Prostate gland (tissue), 2 donors: ENCODE data around the gene KCNN3. TPM values are rescaled to one million over a fixed set of nuclear protein-coding genes. Genes with fewer than 3 reads are reported as not detected.

Experiments
- DNase-seq: peaks from one replicate; pipeline ENCODE4 v3.0.0-alpha.2; 2019; ENCODE audit warnings: low spot score
- H3K27ac ChIP-seq, 2 donors: fragments of 200-600 bp; sonication (generic); 2 replicates each; pipeline ENCODE4 v1.5.1; 2017 to 2019
- H3K27me3 ChIP-seq: fragments of 200-600 bp; sonication (generic); replicated peaks from 2 replicates; pipeline ENCODE4 v1.5.1; 2019; ENCODE audit not compliant: insufficient read depth
- H3K36me3 ChIP-seq, 2 donors: fragments of 200-600 bp; sonication (generic); 1 replicate in 1 of 2; 2 replicates in 1 of 2; pipeline versions ENCODE4 v1.5.1 to v1.8.1; 2017 to 2019
- H3K4me1 ChIP-seq: fragments of 200-600 bp; sonication (generic); replicated peaks from 2 replicates; pipeline ENCODE4 v1.5.1; 2019
- H3K4me3 ChIP-seq, 2 donors: fragments of 200-600 bp; sonication (generic); 2 replicates each; pipeline ENCODE4 v1.5.1; 2017 to 2019
- H3K9me3 ChIP-seq: fragments of 200-600 bp; sonication (generic); 2 replicates; pipeline ENCODE4 v1.5.1; 2017
- POLR2A ChIP-seq: fragments of 450-650 bp; IDR thresholded peaks from one replicate; pipeline ENCODE4 v1.6.1; 2016; ENCODE audit warnings: antibody characterized with exemption, mild to moderate bottlenecking
- POLR2AphosphoS5 ChIP-seq: sonication (generic); formaldehyde crosslinking; IDR thresholded peaks from one replicate; pipeline ENCODE4 v1.6.1; 2017; ENCODE audit warnings: antibody characterized with exemption
- WGBS: methylation state at CpG from one replicate; pipeline ENCODE4 v1.1.5; 2018; 5-methylcytosine and 5-hydroxymethylcytosine counted together
- intact Hi-C: fragments of 100-400 bp; cut with DNase I; formaldehyde crosslinking; loops from one replicate; pipeline ENCODE4 v1.14.2; 2022
- total RNA-seq, 2 donors: library from RNA; depleted of rRNA; stranded (reverse); fragments of >200 nt; gene quantifications; one replicate each; pipeline ENCODE4 v1.1.0, GENCODE V29; 2016
- TF ChIP-seq, protein P1 (sequence below), 4 experiments: fragments of 200-600 bp in 2 of 4; fragments of 450-650 bp in 2 of 4; sonication (generic) in 2 of 4; IDR thresholded peaks; 1 replicate in 3 of 4; 2 replicates in 1 of 4; pipeline ENCODE4 v1.5.1; 2016 to 2019; ENCODE audit warnings: antibody characterized with exemption in 4 of 4, mild to moderate bottlenecking in 2 of 4, moderate library complexity in 2 of 4

KCNN3 gene
- total RNA-seq, 2 donors from 2014 or later = 1.2 to 3.0 TPM

DNA sequence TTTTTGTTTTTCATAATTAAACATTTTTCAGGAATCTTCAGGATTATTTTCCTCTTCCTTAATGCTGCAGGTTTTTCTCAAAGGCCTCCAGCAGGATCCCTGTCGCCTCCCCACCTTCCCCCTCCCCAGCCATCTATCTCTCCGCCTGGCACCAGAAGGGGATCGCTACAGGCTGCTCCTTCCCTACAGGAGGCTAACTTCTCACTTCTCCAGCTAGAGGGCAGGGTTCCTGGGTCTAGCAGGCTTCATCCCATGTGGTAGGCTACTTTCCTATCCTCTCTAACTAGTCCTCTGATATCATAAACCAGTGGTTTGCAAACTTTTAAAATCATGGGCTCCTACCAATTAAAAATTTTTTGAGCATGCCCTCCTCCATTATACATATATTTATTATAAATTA, 104.1 kb downstream of the KCNN3 start:
- DNase-seq = no peak
- H3K36me3 ChIP-seq = no peaks in the 10 kb centered on the region
- no peaks in the 10 kb centered on the region for H3K9me3 ChIP-seq
- TF ChIP-seq POLR2AphosphoS5 (no peak), POLR2A (no peak)
- TF ChIP-seq, protein P1, sequence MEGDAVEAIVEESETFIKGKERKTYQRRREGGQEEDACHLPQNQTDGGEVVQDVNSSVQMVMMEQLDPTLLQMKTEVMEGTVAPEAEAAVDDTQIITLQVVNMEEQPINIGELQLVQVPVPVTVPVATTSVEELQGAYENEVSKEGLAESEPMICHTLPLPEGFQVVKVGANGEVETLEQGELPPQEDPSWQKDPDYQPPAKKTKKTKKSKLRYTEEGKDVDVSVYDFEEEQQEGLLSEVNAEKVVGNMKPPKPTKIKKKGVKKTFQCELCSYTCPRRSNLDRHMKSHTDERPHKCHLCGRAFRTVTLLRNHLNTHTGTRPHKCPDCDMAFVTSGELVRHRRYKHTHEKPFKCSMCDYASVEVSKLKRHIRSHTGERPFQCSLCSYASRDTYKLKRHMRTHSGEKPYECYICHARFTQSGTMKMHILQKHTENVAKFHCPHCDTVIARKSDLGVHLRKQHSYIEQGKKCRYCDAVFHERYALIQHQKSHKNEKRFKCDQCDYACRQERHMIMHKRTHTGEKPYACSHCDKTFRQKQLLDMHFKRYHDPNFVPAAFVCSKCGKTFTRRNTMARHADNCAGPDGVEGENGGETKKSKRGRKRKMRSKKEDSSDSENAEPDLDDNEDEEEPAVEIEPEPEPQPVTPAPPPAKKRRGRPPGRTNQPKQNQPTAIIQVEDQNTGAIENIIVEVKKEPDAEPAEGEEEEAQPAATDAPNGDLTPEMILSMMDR (IDR thresholded peaks at IDR 0.05) = no peak
- no peak overlapping the region for H3K27ac ChIP-seq
- intact Hi-C loops = no loop called here
- no peaks in the 10 kb centered on the region for H3K27me3 ChIP-seq
- H3K4me3 ChIP-seq = no peak overlapping the region
- H3K4me1 ChIP-seq = no peaks in the 10 kb centered on the region
- WGBS = 77% methylated on average over 3 of the region's 3 CpGs

GRCh38 chr1:154764773-154765172, 105.3 kb downstream of the KCNN3 start:
- H3K9me3 ChIP-seq = no peaks in the 10 kb centered on the region
- TF ChIP-seq, protein P1 (IDR thresholded peaks at IDR 0.05) = no peak
- TF ChIP-seq POLR2AphosphoS5 = no peak
- no peak for TF ChIP-seq POLR2A
- no peak overlapping the region for H3K4me3 ChIP-seq
- H3K27me3 ChIP-seq = no peaks in the 10 kb centered on the region
- H3K27ac ChIP-seq = no peak overlapping the region
- H3K4me1 ChIP-seq = no peaks in the 10 kb centered on the region
- no peak for DNase-seq
- WGBS = 83% methylated on average over 3 of the region's 3 CpGs
- intact Hi-C loops = no loop called here
- no peaks in the 10 kb centered on the region for H3K36me3 ChIP-seq

DNA sequence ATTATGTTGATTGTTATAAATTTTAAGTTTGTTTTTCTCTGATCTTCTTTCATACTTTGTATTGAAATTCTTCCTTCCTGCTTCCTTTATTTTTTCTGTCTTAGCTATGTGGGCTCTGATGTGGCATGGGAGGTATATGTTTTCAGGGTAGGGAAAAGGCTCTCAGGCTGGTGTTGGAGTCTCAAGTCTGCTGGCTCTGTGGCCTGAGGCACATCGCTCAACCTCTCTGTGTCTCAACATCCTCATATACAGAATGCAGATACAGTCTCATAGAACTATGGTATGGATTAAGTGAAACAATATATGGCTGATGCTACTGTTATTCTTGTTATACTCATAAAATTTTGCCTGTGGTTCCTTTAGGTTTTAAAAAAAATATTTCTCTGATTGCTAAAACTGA, 105.9 kb downstream of the KCNN3 start:
- no peak for DNase-seq
- Histone ChIP-seq H3K27me3 (no peaks in the 10 kb centered on the region), H3K36me3 (no peaks in the 10 kb centered on the region), H3K9me3 (no peaks in the 10 kb centered on the region), H3K27ac (no peak overlapping the region), H3K4me3 (no peak overlapping the region), H3K4me1 (no peaks in the 10 kb centered on the region)
- TF ChIP-seq POLR2A (no peak), POLR2AphosphoS5 (no peak)
- TF ChIP-seq, protein P1 (IDR thresholded peaks at IDR 0.05) = no peak
- WGBS = 97% methylated on average over 1 of the region's 1 CpG
- intact Hi-C loops = no loop called here

DNA sequence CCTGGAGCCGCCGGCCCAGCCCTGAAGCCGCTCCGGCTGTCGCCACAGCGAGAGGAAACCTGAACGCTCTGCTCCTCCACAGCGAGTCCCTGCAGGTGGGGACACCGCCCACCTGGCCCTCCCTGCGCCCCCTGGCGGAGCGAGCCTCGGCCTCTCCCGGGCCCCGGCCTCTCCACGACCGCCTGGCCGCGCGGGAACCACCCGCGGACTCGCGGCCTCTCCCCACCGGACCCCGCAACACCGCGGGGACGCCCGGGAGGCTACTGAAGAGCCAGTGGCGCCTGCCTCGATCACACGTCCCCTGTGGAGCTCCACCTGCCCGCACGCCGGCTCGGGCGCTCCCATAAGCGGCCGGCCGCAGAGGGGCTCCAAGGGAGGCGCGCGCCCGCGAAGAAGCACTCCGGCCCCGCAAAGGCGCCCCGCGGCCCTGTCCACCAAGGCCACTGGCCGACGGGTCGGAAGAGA, 109.6 kb downstream of the KCNN3 start:
- Histone ChIP-seq H3K36me3 (no peaks in the 10 kb centered on the region), H3K4me1 (no peaks in the 10 kb centered on the region), H3K27me3 (no peaks in the 10 kb centered on the region), H3K9me3 (no peaks in the 10 kb centered on the region), H3K27ac (no peak overlapping the region), H3K4me3 (peak overlapping the region in 1 of 2 donors; percentile 23)
- WGBS = 29% methylated on average over 33 of the region's 54 CpGs
- intact Hi-C loops = loop anchor here (2.0 kb wide), 1 partner anchor 202 kb away; the partner anchor contains the start of gene UBE2Q1
- peak; percentile 60 for DNase-seq
- TF ChIP-seq, protein P1 (IDR thresholded peaks at IDR 0.05) = peak; percentile 57 to 91 (median 78)
- peak; percentile 26 for TF ChIP-seq POLR2AphosphoS5
- TF ChIP-seq POLR2A = no peak

- no peak overlapping the region for H3K27ac ChIP-seq
- WGBS = 97% methylated on average over 8 of the region's 8 CpGs
- intact Hi-C loops = loop anchor here (2.0 kb wide), 1 partner anchor 201 kb away; the partner anchor contains the start of gene UBE2Q1
- TF ChIP-seq, protein P1 (IDR thresholded peaks at IDR 0.05) = no peak
- TF ChIP-seq POLR2A (no peak), POLR2AphosphoS5 (no peak)
- H3K4me1 ChIP-seq = no peaks in the 10 kb centered on the region
- DNase-seq = no peak
- no peaks in the 10 kb centered on the region for H3K9me3 ChIP-seq
- H3K27me3 ChIP-seq = no peaks in the 10 kb centered on the region
- no peaks in the 10 kb centered on the region for H3K36me3 ChIP-seq
- no peak overlapping the region for H3K4me3 ChIP-seq
These were observed 110.3 kb downstream of the KCNN3 start for GRCh38 chr1:154759793-154760192.
